Astrocyte (in vitro differentiated cells and primary cell): ENCODE measurements around the gene PCSK5. TPM values are rescaled to one million over a fixed set of nuclear protein-coding genes. Genes with fewer than 3 reads are reported as not detected.

Experiments
- DNase-seq: peaks from one replicate; pipeline ENCODE4 v3.0.0-alpha.2; 2010; ENCODE audit warnings: low read depth
- FAIRE-seq: peaks from 2 replicates; lab custom pipeline; 2011; peaks lifted over from hg19 to GRCh38; lab: Jason Lieb, UNC
- H2AFZ ChIP-seq: 2 replicates; pipeline ENCODE4 v1.6.0; 2012; ENCODE audit warnings: low read depth, low read length, inconsistent platforms
- H3K27ac ChIP-seq: 2 replicates; pipeline ENCODE4 v1.5.1; 2011; ENCODE audit warnings: low read depth, low read length, inconsistent platforms
- H3K27me3 ChIP-seq: 2 replicates; pipeline ENCODE4 v1.6.0; 2011; ENCODE audit warnings: low read length, inconsistent platforms; ENCODE audit not compliant: insufficient read depth
- H3K36me3 ChIP-seq: 2 replicates; pipeline ENCODE4 v1.5.1; 2011; ENCODE audit warnings: low read length, inconsistent platforms; ENCODE audit not compliant: insufficient read depth
- H3K4me1 ChIP-seq: 2 replicates; pipeline ENCODE4 v1.5.1; 2011; ENCODE audit warnings: low read length, inconsistent platforms; ENCODE audit not compliant: insufficient read depth
- H3K4me2 ChIP-seq: 2 replicates; pipeline ENCODE4 v1.6.0; 2012; ENCODE audit warnings: low read length, inconsistent platforms
- H3K4me3 ChIP-seq: 2 replicates; pipeline ENCODE4 v1.5.1; 2011; ENCODE audit warnings: low read depth, mild to moderate bottlenecking, low read length, inconsistent platforms; ENCODE audit not compliant: insufficient read depth
- H3K79me2 ChIP-seq: 2 replicates; pipeline ENCODE4 v1.6.0; 2012; ENCODE audit warnings: mild to moderate bottlenecking, low read length, inconsistent platforms; ENCODE audit not compliant: insufficient read depth
- H3K9ac ChIP-seq: 2 replicates; pipeline ENCODE4 v1.6.0; 2012; ENCODE audit warnings: mild to moderate bottlenecking, low read length, inconsistent platforms
- H3K9me3 ChIP-seq: 2 replicates; pipeline ENCODE4 v1.5.1; 2012; ENCODE audit warnings: low read depth, mild to moderate bottlenecking, low read length, inconsistent platforms; ENCODE audit not compliant: insufficient read depth
- H4K20me1 ChIP-seq: 2 replicates; pipeline ENCODE4 v1.6.0; 2012; ENCODE audit warnings: low read length, inconsistent platforms; ENCODE audit not compliant: insufficient read depth
- H3K27ac Mint-ChIP-seq: one replicate; pipeline ENCODE4 v1.8.0; 2021; ENCODE audit warnings: mild to moderate bottlenecking, mixed read lengths; ENCODE audit not compliant: unreplicated experiment
- H3K27me3 Mint-ChIP-seq: one replicate; pipeline ENCODE4 v1.8.0; 2021; ENCODE audit warnings: low read depth, mixed read lengths; ENCODE audit not compliant: unreplicated experiment
- H3K36me3 Mint-ChIP-seq: one replicate; pipeline ENCODE4 v1.8.0; 2021; ENCODE audit warnings: low read depth, mixed read lengths; ENCODE audit not compliant: unreplicated experiment
- H3K4me1 Mint-ChIP-seq: one replicate; pipeline ENCODE4 v1.8.0; 2021; ENCODE audit warnings: low read depth, mixed read lengths; ENCODE audit not compliant: unreplicated experiment
- H3K4me3 Mint-ChIP-seq: one replicate; pipeline ENCODE4 v1.8.0; 2021; ENCODE audit warnings: mild to moderate bottlenecking, moderate library complexity, mixed read lengths; ENCODE audit not compliant: unreplicated experiment
- H3K9me3 Mint-ChIP-seq: one replicate; pipeline ENCODE4 v1.8.0; 2021; ENCODE audit warnings: mild to moderate bottlenecking, mixed read lengths; ENCODE audit not compliant: unreplicated experiment
- CTCF ChIP-seq: IDR thresholded peaks from 2 replicates; pipeline ENCODE4 v1.5.1; 2011; ENCODE audit warnings: low read depth, mild to moderate bottlenecking, inconsistent platforms, low read length, moderate library complexity; ENCODE audit not compliant: insufficient read depth
- EZH2 ChIP-seq: IDR thresholded peaks from 2 replicates; pipeline ENCODE4 v1.6.1; 2012; ENCODE audit warnings: mild to moderate bottlenecking, low read length, inconsistent platforms; ENCODE audit not compliant: insufficient read depth
- total RNA-seq: library from RNA; stranded (reverse); gene quantifications from 2 replicates; pipeline ENCODE4 v1.2.1, GENCODE V29; 2021

The PCSK5 gene
- total RNA-seq, 1 donor from 2014 or later, result 13.1 TPM

GRCh38 chr9:76401176-76401575, 510.7 kb downstream of the PCSK5 start:
- no peaks in the 10 kb centered on the region for H3K36me3 Mint-ChIP-seq
- H3K9ac ChIP-seq, result no peak overlapping the region
- no peaks in the 10 kb centered on the region for H3K27me3 ChIP-seq
- no peak overlapping the region for H3K4me3 ChIP-seq
- no peaks in the 10 kb centered on the region for H3K9me3 ChIP-seq
- peaks cover 7% of the 10 kb centered on the region for H3K4me1 ChIP-seq
- TF ChIP-seq EZH2 (no peak), CTCF (no peak)
- no peak overlapping the region for H3K27ac Mint-ChIP-seq
- no peaks in the 10 kb centered on the region for H3K27me3 Mint-ChIP-seq
- no peaks in the 10 kb centered on the region for H3K9me3 Mint-ChIP-seq
- no peaks in the 10 kb centered on the region for H3K36me3 ChIP-seq
- H4K20me1 ChIP-seq, result no peaks in the 10 kb centered on the region
- DNase-seq (no peak), FAIRE-seq (no peak)
- H3K4me1 Mint-ChIP-seq, result peaks cover 8% of the 10 kb centered on the region
- no peak overlapping the region for H3K27ac ChIP-seq
- H3K4me3 Mint-ChIP-seq, result no peak overlapping the region
- no peaks in the 10 kb centered on the region for H3K79me2 ChIP-seq
- no peak overlapping the region for H3K4me2 ChIP-seq
- H2AFZ ChIP-seq, result no peak overlapping the region

GRCh38 chr9:76401580-76402354, 511.3 kb downstream of the PCSK5 start:
- no peak overlapping the region for H3K27ac Mint-ChIP-seq
- TF ChIP-seq CTCF (no peak), EZH2 (no peak)
- no peaks in the 10 kb centered on the region for H3K36me3 Mint-ChIP-seq
- Histone ChIP-seq H3K27ac (no peak overlapping the region), H3K9ac (no peak overlapping the region), H3K4me2 (no peak overlapping the region), H3K4me1 (peaks cover 7% of the 10 kb centered on the region), H3K9me3 (no peaks in the 10 kb centered on the region), H4K20me1 (no peaks in the 10 kb centered on the region), H2AFZ (no peak overlapping the region), H3K4me3 (no peak overlapping the region), H3K79me2 (no peaks in the 10 kb centered on the region), H3K36me3 (no peaks in the 10 kb centered on the region), H3K27me3 (no peaks in the 10 kb centered on the region)
- FAIRE-seq, result no peak
- H3K4me1 Mint-ChIP-seq, result peaks cover 8% of the 10 kb centered on the region
- H3K9me3 Mint-ChIP-seq, result no peaks in the 10 kb centered on the region
- H3K4me3 Mint-ChIP-seq, result no peak overlapping the region
- DNase-seq, result no peak
- no peaks in the 10 kb centered on the region for H3K27me3 Mint-ChIP-seq

GRCh38 chr9:76403352-76403751, 512.9 kb downstream of the PCSK5 start:
- no peaks in the 10 kb centered on the region for H3K27me3 Mint-ChIP-seq
- H3K27ac ChIP-seq, result peak overlapping the region; percentile 1
- H3K36me3 Mint-ChIP-seq, result no peaks in the 10 kb centered on the region
- H3K4me3 ChIP-seq, result no peak overlapping the region
- H3K4me1 ChIP-seq, result peaks cover 7% of the 10 kb centered on the region
- H3K4me2 ChIP-seq, result peak overlapping the region; percentile 72
- peak overlapping the region; percentile 34 for H3K9ac ChIP-seq
- H3K4me1 Mint-ChIP-seq, result peaks cover 8% of the 10 kb centered on the region
- no peaks in the 10 kb centered on the region for H3K9me3 Mint-ChIP-seq
- no peaks in the 10 kb centered on the region for H3K79me2 ChIP-seq
- H3K9me3 ChIP-seq, result no peaks in the 10 kb centered on the region
- H3K36me3 ChIP-seq, result no peaks in the 10 kb centered on the region
- peak; percentile 100 for FAIRE-seq
- TF ChIP-seq EZH2, result no peak
- TF ChIP-seq CTCF, result peak; percentile 70
- peak overlapping the region; percentile 68 for H2AFZ ChIP-seq
- no peaks in the 10 kb centered on the region for H3K27me3 ChIP-seq
- peak; percentile 77 for DNase-seq
- H4K20me1 ChIP-seq, result no peaks in the 10 kb centered on the region
- no peak overlapping the region for H3K4me3 Mint-ChIP-seq
- H3K27ac Mint-ChIP-seq, result peak overlapping the region; percentile 8
